ENCODE data around the gene DNAH17. TPM values are rescaled to one million over a fixed set of nuclear protein-coding genes. Genes with fewer than 3 reads are reported as not detected.

The DNAH17 gene
- polyA plus RNA-seq, 1 donor, result 2.7 TPM

- no peak for DNase-seq (ENCODE audit: low read depth)
Measured at GRCh38 chr17:78393575-78393974, 183.6 kb downstream of the DNAH17 start.

GRCh38 chr17:78392295-78392694 lies 184.9 kb downstream of the DNAH17 start:
- DNase-seq (ENCODE audit: low read depth), result no peak

GRCh38 chr17:78391843-78392242 lies 185.4 kb downstream of the DNAH17 start:
- no peak for DNase-seq (ENCODE audit: low read depth)

GRCh38 chr17:78391051-78391431 lies 186.2 kb downstream of the DNAH17 start:
- DNase-seq (ENCODE audit: low read depth), result no peak

- DNase-seq (ENCODE audit: low read depth), result no peak
Measured at GRCh38 chr17:78390241-78391050, 186.8 kb downstream of the DNAH17 start.

- DNase-seq (ENCODE audit: low read depth), result no peak
Measured at GRCh38 chr17:78387977-78388941, 188.9 kb downstream of the DNAH17 start.

GRCh38 chr17:78384479-78385175 lies 192.6 kb downstream of the DNAH17 start:
- no peak for DNase-seq (ENCODE audit: low read depth)

GRCh38 chr17:78383725-78384471 lies 193.3 kb downstream of the DNAH17 start:
- no peak for DNase-seq (ENCODE audit: low read depth)

GRCh38 chr17:78381601-78382232 lies 195.5 kb downstream of the DNAH17 start:
- no peak for DNase-seq (ENCODE audit: low read depth)

GRCh38 chr17:78380370-78380769 lies 196.8 kb downstream of the DNAH17 start:
- DNase-seq (ENCODE audit: low read depth), result no peak

GRCh38 chr17:78379131-78379491 lies 198.1 kb downstream of the DNAH17 start:
- no peak for DNase-seq (ENCODE audit: low read depth)

GRCh38 chr17:78378225-78379130 lies 198.7 kb downstream of the DNAH17 start, which contains the start of gene PGS1:
Gene PGS1 (plus strand): TSS chr17:78378649. CDS start chr17:78378666, 17 bp downstream.
- DNase-seq (ENCODE audit: low read depth), result no peak

- DNase-seq (ENCODE audit: low read depth), result no peak
Measured at GRCh38 chr17:78377858-78378224, 199.4 kb downstream of the DNAH17 start.

- DNase-seq (ENCODE audit: low read depth), result no peak
Measured at GRCh38 chr17:78376161-78376560, 201.0 kb downstream of the DNAH17 start.

- no peak for DNase-seq (ENCODE audit: low read depth)
Measured at GRCh38 chr17:78375401-78376151, 201.6 kb downstream of the DNAH17 start.

GRCh38 chr17:78374631-78375274 lies 202.4 kb downstream of the DNAH17 start:
- no peak for DNase-seq (ENCODE audit: low read depth)

- DNase-seq (ENCODE audit: low read depth), result no peak
Measured at GRCh38 chr17:78374189-78374588, 203.0 kb downstream of the DNAH17 start.

Measured in forelimb muscle (tissue), 1 donor.